Activated CD4-positive, alpha-beta T cell treated with anti-CD3 and anti-CD28 coated beads, Interleukin-2, amount 50 U/mL, for 16 hours (primary cell): ENCODE measurements around the gene CREBBP.
A peak's percentile ranks its signal among the peaks of the same experiment; 100 is the strongest.
"Not testable (repeated sequence)": the region's sequence is repeated elsewhere in the genome, so short reads cannot be mapped to it uniquely, and the experiment has no call there.

Experiments
- DNase-seq: peaks from one replicate; pipeline ENCODE4 v3.0.0-alpha.2; 2020

Gene CREBBP

GRCh38 chr16:3730161-3731125 is 150.1 kb downstream of the CREBBP start:
- no peak for DNase-seq

GRCh38 chr16:3729161-3730112 is 151.1 kb downstream of the CREBBP start:
- no peak for DNase-seq

GRCh38 chr16:3728424-3729160 is 151.9 kb downstream of the CREBBP start:
- DNase-seq, result no peak

GRCh38 chr16:3727806-3728381 is 152.6 kb downstream of the CREBBP start:
- no peak for DNase-seq

- DNase-seq, result no peak
Measured at GRCh38 chr16:3726021-3726687, 154.4 kb downstream of the CREBBP start.

- DNase-seq, result no peak
Measured at GRCh38 chr16:3725276-3725675, 155.2 kb downstream of the CREBBP start.

- DNase-seq, result no peak
Measured at GRCh38 chr16:3722508-3722907, 158.0 kb downstream of the CREBBP start.

- no peak for DNase-seq
Measured at GRCh38 chr16:3720418-3720817, 160.1 kb downstream of the CREBBP start.

GRCh38 chr16:3718628-3719027 is 161.9 kb downstream of the CREBBP start:
- DNase-seq, result no peak

- no peak for DNase-seq
Measured at GRCh38 chr16:3718019-3718391, 162.5 kb downstream of the CREBBP start.

- peak; percentile 92 for DNase-seq
Measured at GRCh38 chr16:3717235-3718018, 163.1 kb downstream of the CREBBP start, which contains the start of gene TRAP1. Gene TRAP1 (minus strand): TSS chr16:3717524. CDS start chr16:3717508, 16 bp downstream.

GRCh38 chr16:3716831-3717234 is 163.7 kb downstream of the CREBBP start:
- peak; percentile 54 for DNase-seq

GRCh38 chr16:3715430-3715829 is 165.1 kb downstream of the CREBBP start:
- DNase-seq, result no peak

GRCh38 chr16:3714378-3714777 is 166.1 kb downstream of the CREBBP start:
- DNase-seq, result not testable (repeated sequence)

GRCh38 chr16:3713587-3714242 is 166.8 kb downstream of the CREBBP start:
- no peak for DNase-seq

- no peak for DNase-seq
Measured at GRCh38 chr16:3712861-3713372, 167.6 kb downstream of the CREBBP start.

- no peak for DNase-seq
Measured at GRCh38 chr16:3706253-3707012, 174.1 kb downstream of the CREBBP start.

- no peak for DNase-seq
Measured at GRCh38 chr16:3702082-3702481, 178.4 kb downstream of the CREBBP start.

GRCh38 chr16:3701531-3701930 is 179.0 kb downstream of the CREBBP start:
- DNase-seq, result no peak
